Activated naive CD4-positive, alpha-beta T cell treated with Interleukin-2 at 50 U/mL for 16 hours (primary cell): ENCODE measurements around the gene SLC66A2.
A peak's percentile ranks its signal among the peaks of the same experiment; 100 is the strongest.
"Not testable (repeated sequence)": the region's sequence is repeated elsewhere in the genome, so short reads cannot be mapped to it uniquely, and the experiment has no call there.

ENCODE experiments used
- DNase-seq: peaks from one replicate; pipeline ENCODE4 v3.0.0-alpha.2; 2020

Gene SLC66A2

GRCh38 chr18:79970419-79971133 is 19.1 kb upstream of the SLC66A2 start:
- DNase-seq, result no peak

- DNase-seq, result no peak
These were observed 13.9 kb upstream of the SLC66A2 start for GRCh38 chr18:79965119-79965902.

DNA sequence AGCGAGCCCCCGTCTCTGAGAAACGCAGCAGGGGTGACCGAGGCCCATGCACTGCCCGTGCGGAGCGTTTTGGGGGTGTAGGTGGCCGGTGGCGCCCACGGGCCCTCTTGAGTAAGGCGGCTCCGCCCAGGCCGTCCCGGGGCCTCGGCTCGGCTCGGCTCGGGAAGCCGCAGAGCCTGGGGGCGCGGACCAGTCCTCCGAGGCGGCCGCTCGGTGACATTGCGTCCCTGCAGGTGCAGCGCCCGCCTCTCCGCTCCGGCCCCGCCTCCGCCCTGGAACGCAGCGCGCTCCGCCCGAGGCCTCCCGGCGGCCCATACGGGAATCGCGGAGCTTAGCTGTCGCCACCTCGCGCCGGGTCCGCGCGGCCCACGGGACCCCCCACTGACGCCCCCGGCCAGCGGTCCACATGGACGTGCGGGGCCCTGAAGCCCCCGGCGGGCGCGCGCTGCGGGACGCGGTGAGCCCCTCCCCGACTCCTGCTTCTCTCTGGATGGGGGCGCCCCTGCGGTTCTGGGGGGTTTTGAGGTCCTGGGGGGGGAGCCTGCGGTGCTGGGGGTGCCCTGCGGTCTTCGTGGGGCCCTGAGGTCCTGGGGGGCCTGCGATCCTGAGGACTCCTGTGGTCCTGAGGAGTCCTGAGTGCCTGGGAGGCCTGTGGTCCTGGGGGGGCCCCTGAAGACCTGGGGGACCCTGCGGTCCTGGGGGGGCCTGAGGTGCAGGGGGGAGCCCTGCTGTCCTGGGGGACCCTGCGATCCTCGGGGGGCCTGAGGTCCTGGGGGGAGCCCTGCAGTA is 13.1 kb upstream of the SLC66A2 start, which contains the start of gene HSBP1L1:
Gene HSBP1L1 (plus strand): TSS at position 314 of the 789 bp plus-strand sequence. CDS start 93 bp downstream, at position 407.
- peak; percentile 63 for DNase-seq

DNA sequence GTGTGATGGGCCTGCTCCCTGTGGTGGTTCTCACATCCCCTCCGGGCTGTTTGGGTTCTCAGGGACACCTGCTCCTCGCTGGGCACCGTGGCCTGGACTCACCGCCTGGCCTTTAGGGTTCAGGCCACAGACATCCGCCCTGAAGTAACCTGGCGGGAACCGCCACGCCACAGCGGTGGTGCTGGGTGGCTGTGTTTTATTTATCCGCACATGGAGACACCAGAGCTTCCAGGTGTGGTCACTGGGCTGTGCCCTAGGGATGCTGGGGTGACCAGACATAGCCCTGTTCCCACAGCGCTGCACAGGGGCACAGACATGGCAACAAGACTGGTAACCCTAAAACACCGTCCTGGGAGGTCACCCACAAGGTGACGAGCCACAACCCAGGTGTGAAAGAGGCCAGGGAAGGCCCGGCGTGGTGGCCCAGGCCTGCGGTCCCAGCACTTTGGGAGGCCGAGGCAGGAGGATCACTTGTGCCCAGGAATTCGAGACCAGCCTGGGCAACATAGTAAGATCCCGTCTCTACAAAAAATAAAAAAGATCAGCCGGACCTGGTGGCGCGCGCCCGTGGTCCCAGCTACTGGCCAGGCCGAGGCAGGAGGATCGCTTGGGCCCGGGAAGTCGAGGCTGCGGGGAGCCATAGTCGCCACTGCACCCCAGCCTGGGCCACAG is 12.3 kb upstream of the SLC66A2 start:
- DNase-seq, result no peak

DNA sequence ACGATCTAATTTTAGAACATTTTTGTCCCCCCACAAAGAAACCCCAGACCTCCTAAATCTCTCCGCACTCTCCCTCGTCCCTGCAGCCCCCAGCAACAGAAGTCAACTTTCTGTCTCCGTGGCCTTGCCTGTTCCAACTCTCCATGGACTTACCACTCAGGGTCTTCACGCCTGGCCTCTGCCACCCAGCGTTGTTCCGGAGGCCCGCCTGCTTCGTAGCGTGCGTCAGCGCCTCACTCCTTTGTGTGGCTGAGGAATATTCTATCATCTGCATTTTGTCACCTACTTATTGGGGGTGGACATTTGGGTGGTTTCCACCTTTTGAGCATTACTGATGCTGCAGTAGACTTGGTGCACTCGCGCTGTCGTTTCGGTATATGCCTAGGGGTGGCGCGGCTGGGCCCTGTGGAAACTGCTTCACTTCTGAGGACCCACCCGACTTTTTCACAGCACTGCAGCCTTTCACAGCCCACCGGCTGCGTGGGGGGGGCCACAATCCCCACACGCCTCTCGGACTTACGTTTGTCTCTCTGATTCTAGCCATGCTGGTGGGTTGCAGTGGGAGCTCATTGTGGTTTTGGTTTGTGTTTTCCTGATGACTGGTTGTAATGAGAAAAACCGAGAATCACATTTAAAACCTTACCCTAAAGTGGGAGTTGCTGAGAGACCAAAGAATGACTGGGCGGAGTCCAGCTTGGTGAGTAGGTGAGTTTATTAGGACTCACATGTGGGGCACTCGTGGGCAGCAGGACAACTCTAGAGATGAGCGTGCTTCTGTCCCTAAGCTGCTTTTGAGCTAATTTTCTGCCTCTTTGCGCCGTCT is 11.6 kb upstream of the SLC66A2 start:
- peak; percentile 79 for DNase-seq

GRCh38 chr18:79962311-79962710 is 10.9 kb upstream of the SLC66A2 start:
- DNase-seq, result no peak

DNA sequence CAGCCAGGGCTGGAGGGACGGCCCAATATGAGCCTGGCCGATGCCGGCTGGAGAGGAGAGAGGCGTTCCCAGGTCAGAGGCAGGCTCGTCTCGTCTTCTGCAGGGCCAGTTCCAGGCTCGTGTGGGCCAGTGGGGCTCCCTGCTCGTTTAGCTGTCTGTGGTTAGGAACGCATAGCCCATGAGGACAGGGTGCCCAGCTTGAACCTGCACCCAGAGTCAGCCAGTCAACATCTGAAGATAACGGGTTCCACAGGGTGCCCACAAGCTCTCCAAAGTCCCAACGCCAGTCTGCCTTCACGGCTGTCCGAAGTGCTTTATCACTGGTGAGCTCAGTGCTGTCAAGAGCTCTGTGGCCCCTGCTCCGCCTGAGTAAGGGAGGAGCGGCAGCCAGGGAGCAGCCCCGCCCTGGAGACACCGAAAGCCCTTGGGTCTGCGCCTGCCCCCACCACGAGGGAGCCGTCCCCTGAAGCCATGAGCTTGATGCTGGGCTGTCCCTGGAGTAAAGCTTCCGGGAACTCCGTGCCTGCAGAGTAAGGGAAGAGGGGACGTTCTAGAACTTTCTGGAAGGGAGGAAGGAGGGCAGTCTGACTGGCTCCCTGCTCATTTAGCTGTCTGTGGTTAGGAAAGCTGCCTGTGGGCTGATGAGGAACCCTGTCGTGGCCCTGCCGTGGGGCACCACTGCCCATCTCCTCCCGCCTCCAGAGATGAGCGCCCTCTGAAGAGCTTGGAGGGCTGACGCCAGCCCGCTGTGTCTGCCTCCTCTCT is 10.3 kb upstream of the SLC66A2 start:
- DNase-seq, result no peak

- DNase-seq, result no peak
These were observed 9.6 kb upstream of the SLC66A2 start for GRCh38 chr18:79960921-79961526.

DNA sequence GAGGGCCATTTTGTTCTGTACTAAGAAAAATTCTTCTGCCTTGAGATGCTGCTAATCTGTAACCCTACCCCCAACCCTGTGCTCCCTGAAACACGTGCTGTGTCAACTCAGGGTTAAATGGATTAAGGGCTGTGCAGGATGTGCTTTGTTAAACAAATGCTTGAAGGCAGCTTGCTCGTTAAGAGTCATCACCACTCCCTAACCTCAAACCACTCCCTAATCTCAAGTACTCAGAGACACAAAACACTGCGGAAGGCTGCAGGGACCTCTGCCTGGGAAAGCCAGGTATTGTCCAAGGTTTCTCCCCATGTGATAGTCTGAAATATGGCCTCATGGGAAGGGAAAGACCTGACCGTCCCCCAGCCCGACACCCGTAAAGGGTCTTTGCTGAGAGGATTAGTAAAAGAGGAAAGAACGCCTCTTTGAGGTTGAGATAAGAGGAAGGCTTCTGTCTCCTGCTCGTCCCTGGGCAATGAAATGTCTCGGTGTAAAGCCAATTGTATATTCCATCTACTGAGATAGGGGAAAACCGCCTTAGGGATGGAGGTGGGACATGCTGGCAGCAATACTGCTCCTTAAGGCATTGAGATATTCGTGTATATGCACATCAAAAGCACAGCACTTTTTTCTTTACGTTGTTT is 8.8 kb upstream of the SLC66A2 start:
- DNase-seq, result not testable (repeated sequence)

DNA sequence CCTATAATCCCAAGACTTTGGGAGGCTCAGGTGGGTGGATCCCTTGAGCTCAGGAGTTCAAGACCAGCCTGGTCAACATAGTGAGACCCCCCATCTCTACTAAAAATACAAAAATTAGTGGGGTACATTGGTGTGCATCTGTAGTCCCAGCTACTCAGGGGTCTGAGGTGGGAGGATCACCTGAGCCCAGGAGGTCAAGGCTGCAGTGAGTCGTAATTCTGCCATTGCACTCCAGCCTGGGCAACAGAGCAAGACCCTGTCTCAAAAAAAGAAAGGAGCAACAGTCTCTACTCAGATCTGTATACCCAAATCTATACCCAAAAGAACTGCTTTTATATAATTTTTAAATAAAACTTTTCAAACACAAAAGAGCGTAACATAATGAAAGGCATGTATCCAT is 7.5 kb upstream of the SLC66A2 start:
- no peak for DNase-seq

DNA sequence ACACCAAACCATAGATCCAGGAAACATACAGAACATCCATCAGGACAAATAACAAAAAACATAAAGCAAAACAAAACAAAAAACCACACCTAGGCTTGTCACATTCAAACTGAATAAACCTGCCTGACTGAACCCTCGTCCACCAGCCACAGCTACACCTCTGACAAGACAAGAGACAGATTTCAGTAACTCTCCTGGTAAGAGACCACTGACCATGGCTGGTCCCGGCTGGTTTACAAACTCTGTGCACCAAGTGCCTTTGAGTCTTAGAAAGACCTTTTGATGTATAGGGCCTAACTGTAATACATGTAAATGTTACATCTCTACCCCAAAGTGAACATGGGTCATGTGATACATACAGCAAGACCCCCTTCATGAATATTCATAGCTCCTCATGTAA is 4.8 kb upstream of the SLC66A2 start:
- DNase-seq, result no peak

- no peak for DNase-seq
These were observed 4.0 kb upstream of the SLC66A2 start for GRCh38 chr18:79955302-79956075.

DNA sequence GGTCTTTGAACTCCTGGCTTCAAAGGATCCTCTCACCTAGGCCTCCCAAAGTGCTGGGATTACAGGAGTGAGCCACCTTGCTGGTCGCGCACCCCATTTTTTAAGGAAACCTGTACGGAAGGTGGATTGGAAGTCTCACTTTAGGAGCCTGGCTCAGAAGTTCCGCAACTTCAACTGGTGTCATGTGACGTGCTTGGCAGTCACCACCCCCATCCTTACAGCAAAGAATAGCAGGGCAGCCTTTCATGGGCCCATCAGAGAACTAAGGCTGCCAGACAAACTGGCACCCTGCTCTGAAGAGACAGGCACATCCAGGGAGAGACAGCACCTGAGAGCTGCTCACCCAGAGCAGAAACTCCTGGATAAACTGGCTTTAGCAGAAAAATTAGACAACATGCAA is 3.3 kb upstream of the SLC66A2 start:
- DNase-seq, result no peak

GRCh38 chr18:79953971-79954651 is 2.7 kb upstream of the SLC66A2 start:
- DNase-seq, result no peak

- no peak for DNase-seq
These were observed 1.6 kb upstream of the SLC66A2 start for GRCh38 chr18:79952996-79953559.

GRCh38 chr18:79952456-79952995 is 1.1 kb upstream of the SLC66A2 start:
- DNase-seq, result no peak

DNA sequence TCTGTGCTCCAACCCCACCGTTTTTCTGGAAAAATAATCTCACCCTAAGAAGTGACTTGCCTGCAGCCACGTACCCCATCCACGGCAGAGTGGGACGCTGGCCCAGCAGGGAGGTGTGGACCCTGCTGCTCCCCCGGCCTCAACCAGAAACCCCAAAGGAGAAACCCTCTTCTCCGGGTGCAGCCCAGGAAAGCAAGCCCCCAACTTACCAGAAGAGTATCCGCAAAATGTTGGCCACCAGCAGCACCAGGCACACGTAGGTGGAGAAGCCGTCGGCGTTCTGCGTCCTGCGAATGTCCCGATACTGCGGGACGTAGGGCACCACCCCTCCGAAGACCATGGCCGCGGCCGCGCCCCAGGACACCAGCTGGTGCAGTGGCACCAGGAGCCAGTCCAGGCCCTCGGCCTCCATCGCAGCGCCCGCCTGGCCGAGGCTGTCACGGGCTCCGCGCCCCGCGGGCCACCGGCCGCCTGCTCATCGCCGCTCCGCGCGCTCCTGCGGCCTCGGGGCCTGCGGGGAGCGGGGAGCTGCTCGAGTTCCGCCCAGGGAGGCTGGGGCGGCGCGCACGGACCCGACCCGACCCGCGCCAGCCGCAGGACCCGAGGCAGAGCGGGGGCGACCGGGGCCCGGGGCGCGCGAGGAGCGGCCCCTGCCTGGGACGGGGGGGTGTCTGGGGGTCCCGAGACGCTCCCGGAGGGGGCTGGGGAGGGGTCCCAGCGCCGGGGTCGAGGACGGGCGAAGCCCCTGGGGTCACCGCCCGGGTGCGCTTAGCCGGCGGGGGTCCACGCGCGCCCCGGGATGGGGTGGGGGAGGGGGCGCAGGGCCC is 725 bp downstream of the SLC66A2 start:
- no peak for DNase-seq
